Skeletal muscle tissue (tissue), 4 donors: ENCODE results near the gene PARD6B. TPM values are rescaled to one million over a fixed set of nuclear protein-coding genes. Genes with fewer than 3 reads are reported as not detected.

Source experiments
- H3K27ac ChIP-seq: one replicate; pipeline ENCODE4 v1.7.0; 2013; ENCODE audit warnings: mild to moderate bottlenecking, low read depth, low read length, inconsistent platforms
- H3K27me3 ChIP-seq, 3 donors: one replicate each; pipeline ENCODE4 v1.7.0; 2013; ENCODE audit warnings: low read length in 3 of 3; ENCODE audit not compliant: control insufficient read depth in 3 of 3, insufficient read depth in 3 of 3
- H3K36me3 ChIP-seq, 3 donors: one replicate each; pipeline ENCODE4 v1.7.0; 2013; ENCODE audit warnings: low read length in 3 of 3; ENCODE audit not compliant: control insufficient read depth in 3 of 3, insufficient read depth in 3 of 3
- H3K4me1 ChIP-seq, 3 donors: one replicate each; pipeline ENCODE4 v1.7.0; 2013; ENCODE audit warnings: low read length in 3 of 3, mild to moderate bottlenecking in 3 of 3; ENCODE audit not compliant: control insufficient read depth in 3 of 3, insufficient read depth in 3 of 3
- H3K4me3 ChIP-seq, 3 donors: one replicate each; pipeline ENCODE4 v1.7.0; 2013; ENCODE audit warnings: low read length in 3 of 3
- H3K9ac ChIP-seq, 3 donors: one replicate each; pipeline ENCODE4 v1.7.0; 2013; ENCODE audit warnings: low read length in 3 of 3, mild to moderate bottlenecking in 3 of 3, moderate library complexity in 2 of 3, low read depth in 1 of 3
- H3K9me3 ChIP-seq, 3 donors: one replicate each; pipeline ENCODE4 v1.7.0; 2013; ENCODE audit warnings: low read length in 3 of 3; ENCODE audit not compliant: control insufficient read depth in 3 of 3
- total RNA-seq: library from RNA; depleted of rRNA; stranded (reverse); fragments of >200 nt; gene quantifications from one replicate; pipeline ENCODE4 v1.2.3, GENCODE V29; 2014
- donor health status: Osteomylitis.

Gene PARD6B
- total RNA-seq, 1 donor from 2014 or later: 0.52 TPM

DNA sequence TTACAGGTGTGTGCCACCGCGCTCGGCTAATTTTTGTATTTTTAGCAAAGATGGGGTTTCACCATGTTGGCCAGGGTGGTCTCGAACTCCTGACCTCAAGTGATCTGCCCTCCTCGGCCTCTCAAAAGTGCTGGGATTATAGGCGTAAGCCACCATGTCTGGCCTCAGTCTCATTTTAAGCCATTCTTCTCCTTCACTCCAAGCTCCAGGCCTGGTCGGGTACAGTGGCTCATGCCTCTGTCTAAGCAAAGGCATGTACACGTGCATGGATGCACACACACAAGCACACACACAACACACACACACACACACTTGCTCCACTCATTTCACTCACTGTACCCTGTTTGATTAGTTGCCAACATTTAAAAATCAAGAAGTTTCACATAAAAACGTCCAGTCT lies 7.7 kb upstream of the PARD6B start:
- H3K27ac ChIP-seq: no peak overlapping the region
- no peak overlapping the region for H3K4me3 ChIP-seq
- no peaks in the 10 kb centered on the region for H3K36me3 ChIP-seq
- no peak overlapping the region for H3K9ac ChIP-seq
- H3K27me3 ChIP-seq: no peaks in the 10 kb centered on the region
- H3K9me3 ChIP-seq: no peaks in the 10 kb centered on the region
- peaks cover 13 to 23% (median 21%) of the 10 kb centered on the region in 3 donors for H3K4me1 ChIP-seq

DNA sequence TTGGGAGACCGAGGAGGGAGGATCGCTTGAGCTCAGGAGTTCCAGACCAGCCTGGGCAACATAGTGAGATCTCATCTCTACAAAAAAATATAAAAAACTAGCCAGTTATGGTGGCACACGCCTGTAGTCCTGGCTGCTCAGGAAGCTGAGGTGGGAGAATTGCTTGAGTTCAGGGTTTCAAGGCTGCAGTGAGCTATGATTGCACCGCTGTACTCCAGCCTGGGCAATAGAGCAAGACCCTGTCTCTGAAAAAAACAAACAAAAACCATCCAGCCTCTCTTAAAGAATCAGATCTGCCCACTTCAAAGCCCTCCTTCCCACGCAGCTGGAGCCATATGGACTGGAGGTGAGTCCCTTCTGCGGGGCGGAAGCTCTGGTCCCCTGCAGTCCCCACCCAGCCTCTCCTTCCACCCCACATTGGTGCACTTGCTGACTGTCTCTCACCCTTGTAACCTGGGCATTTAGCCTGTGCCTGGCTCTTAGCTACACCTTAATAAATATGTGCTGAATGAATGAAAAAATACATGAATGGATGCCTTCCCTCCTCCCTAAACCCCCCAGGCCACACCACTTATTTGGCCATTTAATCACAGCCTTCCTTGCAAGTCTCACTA lies 7.2 kb upstream of the PARD6B start:
- no peaks in the 10 kb centered on the region for H3K36me3 ChIP-seq
- H3K9me3 ChIP-seq: no peaks in the 10 kb centered on the region
- peak overlapping the region in 1 of 3 donors; percentile 71 for H3K9ac ChIP-seq
- H3K4me1 ChIP-seq: peaks cover 13 to 22% (median 21%) of the 10 kb centered on the region in 3 donors
- H3K27ac ChIP-seq: peak overlapping the region; percentile 56
- H3K4me3 ChIP-seq: peak overlapping the region in 1 of 3 donors; percentile 2
- H3K27me3 ChIP-seq: no peaks in the 10 kb centered on the region

DNA sequence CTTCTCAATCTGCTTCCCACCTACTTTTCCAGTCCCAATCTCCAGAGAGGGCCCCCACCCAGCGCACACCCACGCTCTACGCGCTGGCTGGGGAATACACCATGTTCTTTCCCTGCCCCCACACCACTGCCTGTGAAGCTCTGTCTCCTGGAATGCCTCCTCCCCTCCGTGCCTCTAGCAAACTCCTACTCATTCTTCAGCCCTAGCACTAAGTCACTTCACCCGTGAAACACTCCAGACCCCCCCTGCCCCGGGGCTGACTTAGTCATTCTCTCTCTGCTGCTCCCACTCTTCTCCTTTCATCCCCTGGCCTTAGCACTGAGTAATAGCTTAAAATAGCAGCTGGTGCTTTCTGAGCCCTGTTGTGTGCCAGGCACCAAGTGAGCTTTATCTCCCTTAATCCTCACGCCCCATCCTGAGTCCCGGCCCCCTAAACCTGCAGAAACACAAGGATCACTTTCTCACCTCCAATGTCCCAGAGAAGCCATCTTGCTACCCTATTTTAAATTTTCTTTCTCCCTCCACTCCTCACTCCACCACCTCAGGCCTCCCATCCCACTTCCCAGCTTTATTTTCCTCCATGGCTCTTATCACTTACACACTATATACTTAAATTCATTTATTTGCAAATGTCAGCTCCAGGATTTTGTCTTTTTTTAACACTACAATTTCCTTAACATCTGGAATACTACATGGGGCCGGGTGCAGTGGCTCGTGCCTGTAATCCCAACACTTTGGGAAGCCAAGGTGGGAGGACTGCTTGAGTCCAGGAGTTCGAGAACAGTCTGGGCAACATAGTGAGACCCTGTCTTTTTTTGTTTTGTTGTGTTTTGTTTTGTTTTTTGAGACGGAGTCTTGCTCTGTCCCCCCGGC lies 6.3 kb upstream of the PARD6B start:
- Histone ChIP-seq H3K27ac (peak overlapping the region; percentile 56), H3K4me1 (peaks cover 13 to 22% (median 21%) of the 10 kb centered on the region in 3 donors), H3K36me3 (no peaks in the 10 kb centered on the region), H3K4me3 (peak overlapping the region in 2 of 3 donors; percentile 2 to 49), H3K9me3 (no peaks in the 10 kb centered on the region), H3K9ac (peak overlapping the region; percentile 53 to 71 (median 71)), H3K27me3 (no peaks in the 10 kb centered on the region)

DNA sequence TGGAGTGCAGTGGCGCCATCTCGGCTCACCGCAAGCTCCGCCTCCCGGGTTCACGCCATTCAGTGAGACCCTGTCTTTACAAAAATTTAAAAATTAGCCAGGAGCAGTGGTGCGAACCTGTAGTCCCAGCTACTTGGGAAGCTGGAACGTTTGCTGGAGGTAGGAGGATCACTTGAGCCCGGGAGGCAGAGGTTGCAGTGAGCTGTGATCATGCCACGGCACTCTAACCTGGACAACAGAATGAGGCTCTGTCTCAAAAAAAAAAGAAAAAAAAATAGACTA lies 5.7 kb upstream of the PARD6B start:
- H3K4me3 ChIP-seq: no peak overlapping the region
- H3K27me3 ChIP-seq: no peaks in the 10 kb centered on the region
- H3K36me3 ChIP-seq: no peaks in the 10 kb centered on the region
- H3K4me1 ChIP-seq: peaks cover 18 to 27% (median 24%) of the 10 kb centered on the region in 3 donors
- no peak overlapping the region for H3K27ac ChIP-seq
- H3K9me3 ChIP-seq: no peaks in the 10 kb centered on the region
- no peak overlapping the region for H3K9ac ChIP-seq

DNA sequence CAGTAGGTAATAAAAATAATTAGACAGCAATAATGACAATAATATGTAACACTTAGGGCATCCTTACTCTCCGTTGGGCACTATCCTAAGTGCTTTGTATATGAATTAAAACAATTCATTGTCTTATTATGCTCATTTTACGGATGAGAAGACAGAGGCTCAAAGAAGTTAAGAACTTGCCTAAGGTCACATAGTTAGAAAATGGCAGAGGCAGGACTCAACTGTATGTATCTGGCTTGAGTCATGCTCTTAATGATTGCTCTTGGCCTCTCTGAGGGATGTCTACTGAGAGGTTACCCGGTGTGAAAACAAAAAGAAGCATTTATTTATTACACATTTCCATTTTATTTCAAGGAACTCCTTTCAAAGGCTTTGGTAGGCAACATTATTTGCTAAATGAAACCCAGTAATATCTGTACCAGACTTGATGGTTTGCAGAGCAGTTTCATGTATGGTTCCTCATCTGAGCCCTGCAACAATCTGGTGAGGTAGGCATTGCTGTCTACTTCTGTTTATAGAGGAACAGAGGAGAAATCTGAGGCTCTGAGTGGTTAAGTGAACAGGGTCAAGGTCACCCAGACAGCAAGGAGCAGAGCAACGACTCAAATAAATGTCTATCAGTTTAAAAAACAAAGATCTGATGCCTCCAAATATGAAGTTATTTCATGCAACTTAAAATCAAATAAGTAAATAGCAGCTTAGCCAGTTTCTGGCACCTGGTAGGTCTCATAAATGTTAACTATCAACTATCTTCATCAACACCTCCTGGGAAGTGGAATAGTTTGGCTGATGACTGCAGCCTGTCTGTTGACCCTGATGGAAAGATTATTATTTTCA lies 4.2 kb upstream of the PARD6B start:
- Histone ChIP-seq H3K4me1 (peaks cover 19 to 24% (median 23%) of the 10 kb centered on the region in 3 donors), H3K4me3 (no peak overlapping the region), H3K9me3 (no peaks in the 10 kb centered on the region), H3K36me3 (no peaks in the 10 kb centered on the region), H3K27ac (no peak overlapping the region), H3K27me3 (no peaks in the 10 kb centered on the region), H3K9ac (no peak overlapping the region)

DNA sequence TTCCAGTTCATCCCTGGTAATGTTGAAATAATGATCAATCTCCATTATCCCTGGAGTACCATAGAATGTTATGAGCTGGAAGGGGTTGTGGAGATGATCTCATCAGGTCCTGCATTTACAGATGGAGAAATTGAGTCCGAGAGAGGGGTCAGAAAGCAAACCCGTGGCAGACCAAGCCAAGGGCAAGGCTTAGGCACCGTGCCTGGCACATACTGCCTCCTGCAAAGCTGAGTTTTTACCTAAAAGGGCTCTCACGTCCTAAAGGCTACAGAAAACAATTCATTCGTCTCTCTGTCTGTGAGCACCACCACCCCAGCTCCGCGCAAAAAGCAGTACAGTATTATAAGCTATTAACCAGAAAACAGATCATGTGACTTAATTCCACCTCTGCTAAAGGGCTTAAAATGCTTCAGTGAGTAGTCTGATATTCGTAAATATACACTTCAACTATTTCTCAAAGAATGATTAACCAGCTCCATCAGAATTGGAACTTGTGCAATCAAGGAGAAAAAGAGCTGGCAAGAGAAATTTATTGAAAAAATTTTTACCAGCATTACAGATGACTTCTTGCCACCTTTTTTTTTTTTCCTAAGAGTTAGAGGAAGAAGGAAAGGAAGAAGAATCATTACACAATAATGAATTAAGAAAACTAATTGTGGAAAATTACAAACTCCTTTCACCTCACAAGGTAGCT lies 3.4 kb upstream of the PARD6B start:
- Histone ChIP-seq H3K4me1 (peaks cover 21 to 25% (median 25%) of the 10 kb centered on the region in 3 donors), H3K9me3 (no peaks in the 10 kb centered on the region), H3K27ac (no peak overlapping the region)

DNA sequence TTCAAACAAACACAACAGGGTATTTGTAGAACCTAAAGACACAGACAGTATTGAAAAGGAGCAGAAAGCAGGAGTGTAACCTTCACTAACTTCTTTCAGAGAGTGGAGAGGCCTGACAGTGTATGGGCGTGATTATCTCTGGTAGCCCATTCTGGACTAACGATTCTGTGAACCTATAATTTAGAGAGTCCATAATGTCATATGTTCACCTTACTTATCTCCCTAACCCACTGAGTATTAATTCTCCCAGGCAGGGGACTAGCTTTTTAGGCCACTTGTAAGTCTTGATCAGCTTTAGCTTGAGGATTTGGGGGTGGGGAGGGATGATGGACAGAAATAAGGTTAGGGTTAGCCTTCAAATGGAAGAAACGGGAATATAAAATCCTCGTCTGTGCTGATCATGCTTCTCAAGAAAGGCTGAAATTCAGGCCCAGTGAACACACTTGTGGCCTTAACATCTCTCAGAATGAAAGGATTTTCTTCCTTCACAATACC lies 2.8 kb upstream of the PARD6B start:
- H3K27me3 ChIP-seq: no peaks in the 10 kb centered on the region
- no peak overlapping the region for H3K27ac ChIP-seq
- no peaks in the 10 kb centered on the region for H3K36me3 ChIP-seq
- peaks cover 21 to 25% (median 25%) of the 10 kb centered on the region in 3 donors for H3K4me1 ChIP-seq
- no peak overlapping the region for H3K9ac ChIP-seq
- no peaks in the 10 kb centered on the region for H3K9me3 ChIP-seq
- no peak overlapping the region for H3K4me3 ChIP-seq

More for the DNA sequence above, 3.4 kb upstream of the PARD6B start:
- Histone ChIP-seq H3K4me3 (no peak overlapping the region), H3K36me3 (no peaks in the 10 kb centered on the region), H3K27me3 (no peaks in the 10 kb centered on the region), H3K9ac (peak overlapping the region in 1 of 3 donors; percentile 43)

DNA sequence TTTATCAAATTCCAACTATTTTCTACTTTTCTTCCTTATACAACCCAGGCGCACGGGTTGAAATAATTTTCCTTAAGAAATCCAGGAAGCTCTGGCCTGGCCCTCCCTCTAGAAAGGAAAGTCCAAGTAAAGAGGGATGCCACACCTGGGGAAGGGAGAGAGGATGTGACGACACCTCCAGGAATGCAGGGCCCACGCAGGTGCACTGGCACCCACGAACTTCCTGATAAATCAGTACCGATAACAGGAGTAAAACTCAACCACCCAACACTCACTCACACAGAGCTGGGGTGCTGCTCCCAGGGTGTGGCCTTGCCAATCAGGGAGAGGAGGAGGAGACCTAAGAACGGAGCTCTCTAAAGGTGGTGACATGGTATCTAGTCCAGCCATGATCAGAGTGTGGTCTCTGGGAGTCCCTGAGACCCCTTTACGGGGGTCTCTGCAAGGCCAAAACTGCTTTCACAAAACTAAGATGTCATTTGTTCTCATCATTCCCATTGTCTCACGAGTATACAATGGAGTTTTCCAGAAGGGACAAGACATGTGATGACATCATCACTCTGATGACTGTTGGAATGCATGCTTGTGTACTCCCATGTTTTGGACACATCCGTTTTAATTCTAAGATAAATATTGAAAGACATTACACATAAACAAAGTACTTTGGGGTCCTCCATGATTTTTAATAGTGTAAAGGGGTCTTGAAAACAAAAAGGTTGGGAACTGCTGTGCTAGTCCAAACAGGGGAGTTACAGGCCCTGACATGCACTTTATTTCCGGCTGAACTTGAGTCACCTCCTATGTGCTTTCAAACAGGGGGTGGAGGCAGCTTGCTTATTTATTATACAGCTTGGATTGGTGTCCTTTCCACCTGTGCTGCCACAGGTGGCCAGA lies 2.2 kb upstream of the PARD6B start:
- H3K27me3 ChIP-seq: no peaks in the 10 kb centered on the region
- peaks cover 19 to 24% (median 24%) of the 10 kb centered on the region in 3 donors for H3K4me1 ChIP-seq
- no peaks in the 10 kb centered on the region for H3K36me3 ChIP-seq
- H3K9ac ChIP-seq: no peak overlapping the region
- H3K9me3 ChIP-seq: no peaks in the 10 kb centered on the region
- H3K4me3 ChIP-seq: no peak overlapping the region
- no peak overlapping the region for H3K27ac ChIP-seq
